T-helper 17 cell (primary cell): ENCODE measurements around the gene LAMA5. TPM values are rescaled to one million over a fixed set of nuclear protein-coding genes. Genes with fewer than 3 reads are reported as not detected.

Source experiments
- ATAC-seq: fragments of 150-1000 bp; cut with Tn5 transposase; 2 replicates; pipeline ENCODE4 v1.10.0; 2021; ENCODE audit warnings: mild to moderate bottlenecking, moderate library complexity
- DNase-seq, 3 donors: peaks; one replicate each; pipeline versions ENCODE4 v3.0.0 to v3.0.0-alpha.2; 2020 to 2021
- H3K9me3 ChIP-seq: one replicate; pipeline ENCODE4 v1.7.0; 2013; ENCODE audit warnings: low read length, mild to moderate bottlenecking; ENCODE audit not compliant: control insufficient read depth, poor library complexity, severe bottlenecking
- H3K27ac Mint-ChIP-seq: one replicate; pipeline ENCODE4 v1.8.0; 2022; ENCODE audit warnings: mild to moderate bottlenecking, moderate library complexity, mixed read lengths
- H3K27me3 Mint-ChIP-seq: one replicate; pipeline ENCODE4 v1.8.0; 2022; ENCODE audit warnings: mixed read lengths
- H3K36me3 Mint-ChIP-seq: one replicate; pipeline ENCODE4 v1.8.0; 2022; ENCODE audit warnings: low read depth, mixed read lengths
- H3K4me1 Mint-ChIP-seq: one replicate; pipeline ENCODE4 v1.8.0; 2022; ENCODE audit warnings: mild to moderate bottlenecking, mixed read lengths
- H3K4me3 Mint-ChIP-seq: one replicate; pipeline ENCODE4 v1.8.0; 2022; ENCODE audit warnings: mild to moderate bottlenecking, moderate library complexity, mixed read lengths
- total RNA-seq, 4 donors: library from RNA in 2 of 4; stranded (reverse) in 2 of 4; gene quantifications; one replicate each; pipeline ENCODE4 v1.2.3 and lab custom pipeline; 2022 to 2026

Gene LAMA5
- total RNA-seq, 2 donors from 2014 or later = 0.50 to 0.72 TPM

GRCh38 chr20:62294516-62294915, 72.6 kb downstream of the LAMA5 start:
- no peaks in the 10 kb centered on the region for H3K9me3 ChIP-seq
- ATAC-seq = no peak
- Mint-ChIP-seq H3K4me3 (no peak overlapping the region), H3K4me1 (peaks cover 7% of the 10 kb centered on the region), H3K27ac (no peak overlapping the region), H3K27me3 (no peaks in the 10 kb centered on the region), H3K36me3 (peaks cover 2% of the 10 kb centered on the region)
- DNase-seq = no peak

- no peak overlapping the region for H3K4me3 Mint-ChIP-seq
Observed at GRCh38 chr20:62293946-62294345, 73.2 kb downstream of the LAMA5 start.

GRCh38 chr20:62293111-62293784, 73.9 kb downstream of the LAMA5 start:
- H3K9me3 ChIP-seq = no peaks in the 10 kb centered on the region
- Mint-ChIP-seq H3K36me3 (peaks cover 2% of the 10 kb centered on the region), H3K27ac (peak overlapping the region; percentile 45), H3K27me3 (no peaks in the 10 kb centered on the region), H3K4me3 (no peak overlapping the region), H3K4me1 (peaks cover 9% of the 10 kb centered on the region)
- DNase-seq (no peak), ATAC-seq (no peak)

More at GRCh38 chr20:62293946-62294345, 73.2 kb downstream of the LAMA5 start:
- ATAC-seq (no peak), DNase-seq (no peak)
- H3K9me3 ChIP-seq = no peaks in the 10 kb centered on the region
- Mint-ChIP-seq H3K27me3 (no peaks in the 10 kb centered on the region), H3K27ac (peak overlapping the region; percentile 37), H3K4me1 (peaks cover 7% of the 10 kb centered on the region), H3K36me3 (peaks cover 2% of the 10 kb centered on the region)

GRCh38 chr20:62292108-62292507, 75.0 kb downstream of the LAMA5 start:
- no peaks in the 10 kb centered on the region for H3K9me3 ChIP-seq
- Mint-ChIP-seq H3K27me3 (no peaks in the 10 kb centered on the region), H3K27ac (peak overlapping the region; percentile 67), H3K4me1 (peaks cover 11% of the 10 kb centered on the region), H3K4me3 (peak overlapping the region; percentile 66), H3K36me3 (peaks cover 2% of the 10 kb centered on the region)
- ATAC-seq = peak; percentile 87
- no peak for DNase-seq

- peak overlapping the region; percentile 66 for H3K4me3 Mint-ChIP-seq
- H3K9me3 ChIP-seq = no peaks in the 10 kb centered on the region
- H3K27me3 Mint-ChIP-seq = no peaks in the 10 kb centered on the region
- DNase-seq (no peak), ATAC-seq (peak; percentile 12)
- H3K36me3 Mint-ChIP-seq = peaks cover 4% of the 10 kb centered on the region
- H3K4me1 Mint-ChIP-seq = peaks cover 11% of the 10 kb centered on the region
- H3K27ac Mint-ChIP-seq = peak overlapping the region; percentile 67
Observed at GRCh38 chr20:62291251-62292066, 75.7 kb downstream of the LAMA5 start.

- Mint-ChIP-seq H3K4me3 (no peak overlapping the region), H3K4me1 (peaks cover 11% of the 10 kb centered on the region), H3K27ac (no peak overlapping the region), H3K36me3 (peaks cover 4% of the 10 kb centered on the region), H3K27me3 (no peaks in the 10 kb centered on the region)
- ATAC-seq (no peak), DNase-seq (no peak)
- H3K9me3 ChIP-seq = no peaks in the 10 kb centered on the region
Observed at GRCh38 chr20:62289898-62290297, 77.2 kb downstream of the LAMA5 start.

- DNase-seq (no peak), ATAC-seq (no peak)
- Mint-ChIP-seq H3K27me3 (no peaks in the 10 kb centered on the region), H3K27ac (no peak overlapping the region), H3K36me3 (peaks cover 4% of the 10 kb centered on the region), H3K4me3 (no peak overlapping the region), H3K4me1 (peaks cover 11% of the 10 kb centered on the region)
- no peaks in the 10 kb centered on the region for H3K9me3 ChIP-seq
Observed at GRCh38 chr20:62289131-62289530, 78.0 kb downstream of the LAMA5 start.

- ATAC-seq (no peak), DNase-seq (no peak)
- Mint-ChIP-seq H3K4me1 (peaks cover 11% of the 10 kb centered on the region), H3K27ac (no peak overlapping the region), H3K27me3 (no peaks in the 10 kb centered on the region), H3K36me3 (peaks cover 4% of the 10 kb centered on the region), H3K4me3 (no peak overlapping the region)
- no peaks in the 10 kb centered on the region for H3K9me3 ChIP-seq
Observed at GRCh38 chr20:62288535-62289105, 78.5 kb downstream of the LAMA5 start.

- DNase-seq = no peak
- Mint-ChIP-seq H3K4me1 (peaks cover 11% of the 10 kb centered on the region), H3K27ac (peak overlapping the region; percentile 32), H3K27me3 (no peaks in the 10 kb centered on the region), H3K4me3 (no peak overlapping the region), H3K36me3 (peaks cover 7% of the 10 kb centered on the region)
- no peaks in the 10 kb centered on the region for H3K9me3 ChIP-seq
- no peak for ATAC-seq
Observed at GRCh38 chr20:62287759-62288534, 79.2 kb downstream of the LAMA5 start.

- Mint-ChIP-seq H3K27ac (no peak overlapping the region), H3K36me3 (peaks cover 7% of the 10 kb centered on the region), H3K4me3 (no peak overlapping the region), H3K4me1 (peaks cover 9% of the 10 kb centered on the region), H3K27me3 (no peaks in the 10 kb centered on the region)
- ATAC-seq = no peak
- no peak for DNase-seq
- no peaks in the 10 kb centered on the region for H3K9me3 ChIP-seq
Observed at GRCh38 chr20:62287129-62287528, 80.0 kb downstream of the LAMA5 start.

GRCh38 chr20:62286493-62287064, 80.5 kb downstream of the LAMA5 start:
- Mint-ChIP-seq H3K27ac (no peak overlapping the region), H3K27me3 (no peaks in the 10 kb centered on the region), H3K4me1 (peaks cover 8% of the 10 kb centered on the region), H3K4me3 (no peak overlapping the region), H3K36me3 (peaks cover 7% of the 10 kb centered on the region)
- DNase-seq = no peak
- H3K9me3 ChIP-seq = no peaks in the 10 kb centered on the region
- no peak for ATAC-seq

- no peak overlapping the region for H3K27ac Mint-ChIP-seq
- DNase-seq (no peak), ATAC-seq (no peak)
- no peaks in the 10 kb centered on the region for H3K9me3 ChIP-seq
- peaks cover 5% of the 10 kb centered on the region for H3K4me1 Mint-ChIP-seq
- no peaks in the 10 kb centered on the region for H3K27me3 Mint-ChIP-seq
- no peak overlapping the region for H3K4me3 Mint-ChIP-seq
- H3K36me3 Mint-ChIP-seq = peaks cover 4% of the 10 kb centered on the region
Observed at GRCh38 chr20:62285722-62286121, 81.4 kb downstream of the LAMA5 start.
